Endodermal cell (in vitro differentiated cells): ENCODE data around the gene LIN9. TPM values are rescaled to one million over a fixed set of nuclear protein-coding genes. Genes with fewer than 3 reads are reported as not detected.
"Not testable (repeated sequence)": the region's sequence is repeated elsewhere in the genome, so short reads cannot be mapped to it uniquely, and the experiment has no call there.

ENCODE experiments used
- DNase-seq: peaks from one replicate; pipeline ENCODE4 v3.0.0-alpha.2; 2017
- H3K27ac ChIP-seq: 2 replicates; pipeline ENCODE4 v1.5.1; 2013; ENCODE audit warnings: mild to moderate bottlenecking, low read depth, low read length, moderate library complexity
- H3K27me3 ChIP-seq: 2 replicates; pipeline ENCODE4 v1.6.1; 2013; ENCODE audit warnings: mild to moderate bottlenecking, low read length, moderate library complexity; ENCODE audit not compliant: insufficient read depth, control insufficient read depth, poor library complexity, severe bottlenecking
- H3K36me3 ChIP-seq: 2 replicates; pipeline ENCODE4 v1.7.0; 2013; ENCODE audit warnings: mild to moderate bottlenecking, low read length, moderate library complexity; ENCODE audit not compliant: control insufficient read depth, insufficient read depth
- H3K4me1 ChIP-seq: one replicate; pipeline ENCODE4 v1.7.0; 2013; ENCODE audit warnings: low read length; ENCODE audit not compliant: control insufficient read depth, insufficient read depth
- H3K4me3 ChIP-seq: 2 replicates; pipeline ENCODE4 v1.5.1; 2013; ENCODE audit warnings: mild to moderate bottlenecking, low read length, moderate library complexity
- H3K9ac ChIP-seq: 2 replicates; pipeline ENCODE4 v1.6.1; 2013; ENCODE audit warnings: mild to moderate bottlenecking, low read length, moderate library complexity; ENCODE audit not compliant: poor library complexity, severe bottlenecking; ENCODE audit errors: extremely low read depth
- H3K9me3 ChIP-seq: 2 replicates; pipeline ENCODE4 v1.6.1; 2013; ENCODE audit warnings: mild to moderate bottlenecking, low read length, moderate library complexity; ENCODE audit not compliant: control insufficient read depth
- H3K27ac Mint-ChIP-seq: 2 replicates; pipeline ENCODE4 v1.8.0; 2020; ENCODE audit warnings: mixed read lengths
- H3K27me3 Mint-ChIP-seq: 2 replicates; pipeline ENCODE4 v1.8.0; 2021; ENCODE audit warnings: mild to moderate bottlenecking, mixed read lengths; ENCODE audit not compliant: insufficient read depth
- H3K36me3 Mint-ChIP-seq: 2 replicates; pipeline ENCODE4 v1.8.0; 2020; ENCODE audit warnings: low read depth, mixed read lengths
- H3K4me1 Mint-ChIP-seq: 2 replicates; pipeline ENCODE4 v1.8.0; 2020; ENCODE audit warnings: mixed read lengths
- H3K4me3 Mint-ChIP-seq: 2 replicates; pipeline ENCODE4 v1.8.0; 2020; ENCODE audit warnings: mild to moderate bottlenecking, moderate library complexity, mixed read lengths
- H3K9me3 Mint-ChIP-seq: 2 replicates; pipeline ENCODE4 v1.8.0; 2020; ENCODE audit warnings: mild to moderate bottlenecking, mixed read lengths
- WGBS, 2 experiments: methylation state at CpG; one replicate each; pipeline versions ENCODE4 v1.1.5 to v1.1.7; 2013; ENCODE audit warnings: missing lambda C conversion rate in 2 of 2, mixed read lengths in 1 of 2; ENCODE audit not compliant: insufficient coverage in 1 of 2, insufficient read length in 1 of 2; 5-methylcytosine and 5-hydroxymethylcytosine counted together
- total RNA-seq, 2 donors: library from RNA; stranded (reverse); fragmentation: NEBNext Ultra II Directional in 1 of 2; extraction: Animal tissue kit (Norgen Biotek cat#: 25700) in 1 of 2; gene quantifications; 2 replicates in 1 of 2; 3 replicates in 1 of 2; pipeline ENCODE4 v1.2.1, GENCODE V29; 2021
- TF ChIP-seq, protein P1 (sequence below): fragments of 200-600 bp; sonication (generic); conservative IDR thresholded peaks from 2 replicates; pipeline ENCODE4 v1.5.0; 2021; ENCODE audit warnings: antibody characterized with exemption, mild to moderate bottlenecking

The LIN9 gene
- total RNA-seq, 2 donors from 2014 or later = 9.9 to 11.3 TPM

DNA sequence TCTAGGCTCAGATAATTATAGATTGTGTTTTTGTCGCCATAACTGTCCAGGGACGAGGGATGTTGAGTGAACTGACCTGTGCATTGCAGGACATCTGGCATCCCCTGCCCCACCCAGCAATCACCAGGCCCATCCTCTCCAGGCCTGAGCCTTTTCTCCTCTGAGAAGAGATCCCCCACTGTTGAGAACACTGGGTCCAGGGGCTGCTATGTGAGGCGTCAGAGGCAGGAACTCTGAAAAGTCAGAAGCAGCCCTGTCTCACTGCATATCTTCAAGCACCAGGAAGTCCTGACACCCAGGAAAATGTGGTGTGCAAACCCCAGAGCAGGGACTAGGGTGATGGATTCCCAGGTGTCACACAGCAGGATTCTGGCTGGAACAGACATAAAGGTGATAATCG is 105.3 kb downstream of the LIN9 start:
- Mint-ChIP-seq H3K27ac (no peak overlapping the region), H3K36me3 (no peaks in the 10 kb centered on the region), H3K27me3 (no peaks in the 10 kb centered on the region), H3K9me3 (no peaks in the 10 kb centered on the region), H3K4me3 (no peak overlapping the region), H3K4me1 (peaks cover 25% of the 10 kb centered on the region)
- DNase-seq = peak; percentile 70
- Histone ChIP-seq H3K9me3 (no peaks in the 10 kb centered on the region), H3K36me3 (no peaks in the 10 kb centered on the region), H3K9ac (no peak overlapping the region), H3K27me3 (no peaks in the 10 kb centered on the region), H3K27ac (no peak overlapping the region), H3K4me1 (peaks cover 4% of the 10 kb centered on the region), H3K4me3 (no peak overlapping the region)
- 75 to 97% methylated on average over 3 to 4 of the region's 4 CpGs for WGBS, 2 experiments
- TF ChIP-seq, protein P1, sequence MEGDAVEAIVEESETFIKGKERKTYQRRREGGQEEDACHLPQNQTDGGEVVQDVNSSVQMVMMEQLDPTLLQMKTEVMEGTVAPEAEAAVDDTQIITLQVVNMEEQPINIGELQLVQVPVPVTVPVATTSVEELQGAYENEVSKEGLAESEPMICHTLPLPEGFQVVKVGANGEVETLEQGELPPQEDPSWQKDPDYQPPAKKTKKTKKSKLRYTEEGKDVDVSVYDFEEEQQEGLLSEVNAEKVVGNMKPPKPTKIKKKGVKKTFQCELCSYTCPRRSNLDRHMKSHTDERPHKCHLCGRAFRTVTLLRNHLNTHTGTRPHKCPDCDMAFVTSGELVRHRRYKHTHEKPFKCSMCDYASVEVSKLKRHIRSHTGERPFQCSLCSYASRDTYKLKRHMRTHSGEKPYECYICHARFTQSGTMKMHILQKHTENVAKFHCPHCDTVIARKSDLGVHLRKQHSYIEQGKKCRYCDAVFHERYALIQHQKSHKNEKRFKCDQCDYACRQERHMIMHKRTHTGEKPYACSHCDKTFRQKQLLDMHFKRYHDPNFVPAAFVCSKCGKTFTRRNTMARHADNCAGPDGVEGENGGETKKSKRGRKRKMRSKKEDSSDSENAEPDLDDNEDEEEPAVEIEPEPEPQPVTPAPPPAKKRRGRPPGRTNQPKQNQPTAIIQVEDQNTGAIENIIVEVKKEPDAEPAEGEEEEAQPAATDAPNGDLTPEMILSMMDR = no peak

DNA sequence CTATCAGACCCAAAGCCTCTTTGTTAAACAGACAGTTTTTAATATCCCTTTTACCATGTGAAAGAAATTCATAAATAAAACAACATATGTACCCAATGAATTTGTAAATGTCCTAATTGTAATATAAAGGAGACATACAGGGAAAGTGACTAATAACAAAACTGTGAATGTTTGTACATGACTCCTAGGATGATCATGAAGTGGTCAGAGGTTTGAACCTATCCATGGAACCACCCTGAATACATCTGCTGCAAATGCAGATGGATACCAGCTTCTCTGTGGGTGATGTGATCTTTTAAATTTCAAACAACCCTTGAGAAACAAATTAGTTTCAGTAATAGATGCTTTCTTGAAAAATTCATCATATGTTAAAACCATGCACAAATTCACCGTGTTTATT is 105.7 kb downstream of the LIN9 start:
- no peaks in the 10 kb centered on the region for H3K36me3 ChIP-seq
- no peaks in the 10 kb centered on the region for H3K9me3 Mint-ChIP-seq
- WGBS, 2 experiments = 83 to 100% methylated on average over 1 of the region's 1 CpG
- no peak overlapping the region for H3K4me3 ChIP-seq
- no peaks in the 10 kb centered on the region for H3K36me3 Mint-ChIP-seq
- no peak overlapping the region for H3K27ac Mint-ChIP-seq
- DNase-seq = no peak
- H3K4me1 ChIP-seq = no peaks in the 10 kb centered on the region
- TF ChIP-seq, protein P1 = no peak
- H3K4me1 Mint-ChIP-seq = peaks cover 21% of the 10 kb centered on the region
- no peak overlapping the region for H3K9ac ChIP-seq
- H3K27me3 ChIP-seq = no peaks in the 10 kb centered on the region
- no peaks in the 10 kb centered on the region for H3K27me3 Mint-ChIP-seq
- no peak overlapping the region for H3K4me3 Mint-ChIP-seq
- H3K27ac ChIP-seq = no peak overlapping the region
- H3K9me3 ChIP-seq = no peaks in the 10 kb centered on the region

DNA sequence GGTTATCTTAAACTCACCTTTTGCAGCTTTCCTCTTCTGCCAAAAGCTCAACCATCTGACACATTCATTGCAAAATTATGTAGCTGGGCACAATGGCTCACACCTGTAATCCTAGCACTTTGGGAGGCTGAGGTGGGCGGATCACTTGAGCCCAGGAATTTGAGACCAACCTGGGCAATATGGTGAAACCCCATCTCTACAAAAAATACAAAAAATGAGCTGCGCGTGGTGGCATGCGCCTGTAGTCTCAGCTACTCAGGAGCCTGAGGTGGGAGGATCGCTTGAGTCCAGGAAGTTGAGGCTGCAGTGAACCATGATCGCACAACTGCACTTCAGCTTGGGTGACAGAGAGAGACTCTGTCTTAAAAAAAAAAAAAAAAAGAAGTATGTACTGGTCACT is 106.3 kb downstream of the LIN9 start:
- not testable (repeated sequence) for H3K4me3 Mint-ChIP-seq, H3K9me3 Mint-ChIP-seq, H3K9ac ChIP-seq, H3K9me3 ChIP-seq, H3K27me3 Mint-ChIP-seq, H3K4me1 ChIP-seq, H3K36me3 ChIP-seq, H3K27ac ChIP-seq, H3K27ac Mint-ChIP-seq, H3K4me3 ChIP-seq, H3K27me3 ChIP-seq, DNase-seq, H3K36me3 Mint-ChIP-seq
- peaks cover 17% of the 10 kb centered on the region for H3K4me1 Mint-ChIP-seq
- 90 to 93% methylated on average over 5 to 6 of the region's 6 CpGs for WGBS, 2 experiments

DNA sequence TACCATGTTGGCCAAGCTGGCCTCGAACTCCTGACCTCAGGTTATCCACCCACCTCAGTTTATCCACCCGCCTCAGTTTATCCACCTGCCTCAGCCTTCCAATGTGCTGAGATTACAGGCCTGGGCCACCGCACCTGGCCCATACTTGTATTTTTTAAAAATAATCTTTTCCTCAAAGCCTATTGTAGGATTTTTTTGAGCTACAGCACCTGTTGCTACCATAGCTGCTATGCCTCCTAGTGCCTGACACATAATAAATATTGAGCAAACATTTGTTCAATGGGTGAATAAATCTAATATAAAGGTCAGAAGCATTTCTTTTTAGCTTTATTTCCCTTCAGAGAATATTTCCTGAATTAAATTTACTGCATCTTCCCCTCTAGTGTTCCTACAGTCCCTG is 106.7 kb downstream of the LIN9 start:
- H3K27me3 ChIP-seq = no peaks in the 10 kb centered on the region
- Mint-ChIP-seq H3K27ac (no peak overlapping the region), H3K9me3 (no peaks in the 10 kb centered on the region), H3K4me1 (peaks cover 17% of the 10 kb centered on the region), H3K36me3 (no peaks in the 10 kb centered on the region), H3K4me3 (no peak overlapping the region), H3K27me3 (no peaks in the 10 kb centered on the region)
- no peak for DNase-seq
- TF ChIP-seq, protein P1 = no peak
- no peak overlapping the region for H3K4me3 ChIP-seq
- H3K36me3 ChIP-seq = no peaks in the 10 kb centered on the region
- H3K9me3 ChIP-seq = no peaks in the 10 kb centered on the region
- no peak overlapping the region for H3K9ac ChIP-seq
- no peaks in the 10 kb centered on the region for H3K4me1 ChIP-seq
- H3K27ac ChIP-seq = no peak overlapping the region
- WGBS, 2 experiments = 94% methylated on average over 3 of the region's 3 CpGs; no CpG with 5 or more reads in 1 of the 2 experiments
